Motor neuron (in vitro differentiated cells): Measurements from ENCODE around the gene PRKCH. TPM values are rescaled to one million over a fixed set of nuclear protein-coding genes. Genes with fewer than 3 reads are reported as not detected.
A peak's percentile ranks its signal among the peaks of the same experiment; 100 is the strongest.

Source experiments
- ATAC-seq, 8 experiments: fragments of 200-7000 bp; cut with Tn5 transposase; replicated peaks in 6 of 8; 2 replicates each; pipeline ENCODE4 v1.8.0; 2021; ENCODE audit warnings: mild to moderate bottlenecking in 8 of 8, moderate library complexity in 8 of 8
- H3K27ac ChIP-seq, 2 donors: fragments of 250-450 bp; sonication (Bioruptor Pico); 2 replicates each; pipeline ENCODE4 v1.9.0; 2021; ENCODE audit warnings: antibody characterized with exemption in 2 of 2, mild to moderate bottlenecking in 2 of 2, moderate library complexity in 1 of 2
- H3K4me1 ChIP-seq, 2 donors: fragments of 250-450 bp; sonication (Bioruptor Pico); replicated peaks in 1 of 2; 2 replicates each; pipeline ENCODE4 v1.6.1; 2021; ENCODE audit warnings: antibody characterized with exemption in 2 of 2, mild to moderate bottlenecking in 2 of 2, moderate library complexity in 1 of 2
- H3K4me3 ChIP-seq, 5 donors: fragments of 250-450 bp; sonication (Bioruptor Pico); 2 replicates each; pipeline ENCODE4 v1.9.0; 2021; ENCODE audit warnings: antibody characterized with exemption in 5 of 5, mild to moderate bottlenecking in 5 of 5, moderate library complexity in 4 of 5
- WGBS, 10 experiments: fragments of 450-650 bp; shearing (Covaris generic); methylation state at CpG; one replicate each; pipeline ENCODE4 v1.0.0; 2022; 5-methylcytosine and 5-hydroxymethylcytosine counted together
- in situ Hi-C, 9 experiments: fragments of 400-800 bp; cut with MboI; loops; one replicate each; pipeline ENCODE4 v1.15.0; 2021; ENCODE audit warnings: low sequenced_read_pairs in 9 of 9, low pct_unique_long_range_greater_than_20kb in 2 of 9; ENCODE audit not compliant: unreplicated experiment in 9 of 9
- total RNA-seq, 8 experiments: library from RNA; unstranded; fragments of 300-600 nt; gene quantifications; 2 replicates each; pipeline versions ENCODE4 v1.2.3 to v1.2.4, GENCODE V29; 2022

The PRKCH gene
- total RNA-seq, 8 experiments from 2014 or later: 0.33 to 12.9 (median 1.6) TPM

- Histone ChIP-seq H3K4me3 (no peak overlapping the region), H3K4me1 (peaks cover 9 to 16% of the 10 kb centered on the region in 2 donors), H3K27ac (no peak overlapping the region)
- in situ Hi-C loops: no loop called here
- 40 to 100% (median 67%) methylated on average over 1 to 3 of the region's 6 CpGs; no CpG with 5 or more reads in 4 of the 10 experiments for WGBS, 10 experiments
- ATAC-seq: no peak
Measured at GRCh38 chr14:61530296-61530695, 208.9 kb downstream of the PRKCH start.

GRCh38 chr14:61530896-61531295 is 209.5 kb downstream of the PRKCH start:
- no peak overlapping the region for H3K4me3 ChIP-seq
- WGBS, 10 experiments: 55 to 98% (median 80%) methylated on average over 2 to 5 of the region's 5 CpGs; no CpG with 5 or more reads in 3 of the 10 experiments
- ATAC-seq: no peak
- peaks cover 9 to 14% of the 10 kb centered on the region in 2 donors for H3K4me1 ChIP-seq
- in situ Hi-C loops: no loop called here
- H3K27ac ChIP-seq: no peak overlapping the region

- Histone ChIP-seq H3K4me1 (peaks cover 11 to 21% of the 10 kb centered on the region in 2 donors), H3K4me3 (no peak overlapping the region), H3K27ac (no peak overlapping the region)
- 20 to 100% (median 67%) methylated on average over 1 to 5 of the region's 5 CpGs for WGBS, 10 experiments
- in situ Hi-C loops: no loop called here
- ATAC-seq: no peak
Measured at GRCh38 chr14:61531465-61532122, 210.2 kb downstream of the PRKCH start.

GRCh38 chr14:61532123-61532505 is 210.7 kb downstream of the PRKCH start:
- ATAC-seq: no peak
- peaks cover 13 to 23% of the 10 kb centered on the region in 2 donors for H3K4me1 ChIP-seq
- H3K4me3 ChIP-seq: no peak overlapping the region
- H3K27ac ChIP-seq: no peak overlapping the region
- in situ Hi-C loops: no loop called here

GRCh38 chr14:61532763-61533162 is 211.4 kb downstream of the PRKCH start:
- H3K4me3 ChIP-seq: no peak overlapping the region
- in situ Hi-C loops: no loop called here
- no peak for ATAC-seq
- WGBS, 10 experiments: 0 to 100% (median 85%) methylated on average over 1 to 5 of the region's 6 CpGs; no CpG with 5 or more reads in 2 of the 10 experiments
- no peak overlapping the region for H3K27ac ChIP-seq
- peaks cover 14 to 23% of the 10 kb centered on the region in 2 donors for H3K4me1 ChIP-seq

GRCh38 chr14:61533513-61534255 is 212.3 kb downstream of the PRKCH start:
- no peak for ATAC-seq
- WGBS, 10 experiments: 30 to 95% (median 64%) methylated on average over 1 to 4 of the region's 4 CpGs; no CpG with 5 or more reads in 2 of the 10 experiments

GRCh38 chr14:61535032-61535431 is 213.7 kb downstream of the PRKCH start:
- ATAC-seq: peak in 3 of 8 experiments; percentile 29 to 62 (median 36)
- no peak overlapping the region for H3K27ac ChIP-seq
- no peak overlapping the region for H3K4me3 ChIP-seq
- peaks cover 22 to 38% of the 10 kb centered on the region in 2 donors for H3K4me1 ChIP-seq
- in situ Hi-C loops: no loop called here
- 0 to 100% (median 85%) methylated on average over 1 of the region's 1 CpG; no CpG with 5 or more reads in 4 of the 10 experiments for WGBS, 10 experiments

More at GRCh38 chr14:61533513-61534255, 212.3 kb downstream of the PRKCH start:
- in situ Hi-C loops: no loop called here
- H3K4me1 ChIP-seq: peaks cover 22 to 28% of the 10 kb centered on the region in 2 donors
- H3K27ac ChIP-seq: no peak overlapping the region
- H3K4me3 ChIP-seq: no peak overlapping the region

- H3K27ac ChIP-seq: no peak overlapping the region
- peaks cover 22 to 38% of the 10 kb centered on the region in 2 donors for H3K4me1 ChIP-seq
- in situ Hi-C loops: no loop called here
- H3K4me3 ChIP-seq: no peak overlapping the region
- no peak for ATAC-seq
- 86 to 100% (median 92%) methylated on average over 1 to 3 of the region's 4 CpGs; no CpG with 5 or more reads in 4 of the 10 experiments for WGBS, 10 experiments
Measured at GRCh38 chr14:61535458-61535857, 214.1 kb downstream of the PRKCH start.

GRCh38 chr14:61536661-61537562 is 215.5 kb downstream of the PRKCH start:
- Histone ChIP-seq H3K27ac (peak overlapping the region; percentile 41 to 65), H3K4me3 (no peak overlapping the region), H3K4me1 (peaks cover 22 to 38% of the 10 kb centered on the region in 2 donors)
- no peak for ATAC-seq
- 33 to 89% (median 58%) methylated on average over 4 to 11 of the region's 12 CpGs; no CpG with 5 or more reads in 2 of the 10 experiments for WGBS, 10 experiments
- in situ Hi-C loops: no loop called here

- Histone ChIP-seq H3K4me1 (peaks cover 22 to 38% of the 10 kb centered on the region in 2 donors), H3K4me3 (no peak overlapping the region), H3K27ac (peak overlapping the region; percentile 29 to 65)
- WGBS, 10 experiments: 33 to 80% (median 53%) methylated on average over 1 to 6 of the region's 8 CpGs; no CpG with 5 or more reads in 1 of the 10 experiments
- in situ Hi-C loops: no loop called here
- peak; percentile 48 to 94 (median 80) for ATAC-seq
Measured at GRCh38 chr14:61537563-61538463, 216.4 kb downstream of the PRKCH start.

GRCh38 chr14:61538464-61539022 is 217.2 kb downstream of the PRKCH start:
- in situ Hi-C loops: no loop called here
- ATAC-seq: no peak
- H3K4me3 ChIP-seq: no peak overlapping the region
- 45 to 93% (median 75%) methylated on average over 2 to 5 of the region's 5 CpGs for WGBS, 10 experiments
- peaks cover 22 to 38% of the 10 kb centered on the region in 2 donors for H3K4me1 ChIP-seq
- H3K27ac ChIP-seq: no peak overlapping the region

- H3K27ac ChIP-seq: no peak overlapping the region
- H3K4me1 ChIP-seq: peaks cover 22 to 38% of the 10 kb centered on the region in 2 donors
- no peak for ATAC-seq
- 62 to 100% (median 83%) methylated on average over 2 to 5 of the region's 5 CpGs; no CpG with 5 or more reads in 1 of the 10 experiments for WGBS, 10 experiments
- in situ Hi-C loops: no loop called here
- H3K4me3 ChIP-seq: no peak overlapping the region
Measured at GRCh38 chr14:61539631-61540030, 218.3 kb downstream of the PRKCH start.
